Measurements from ENCODE around the gene CPT1B. TPM values are rescaled to one million over a fixed set of nuclear protein-coding genes. Genes with fewer than 3 reads are reported as not detected.

The CPT1B gene
- total and polyA plus RNA-seq, 2 of the 8 experiments (the other 6 are each of a cell fraction or from before 2014, with no cell fraction given): 34.2 to 36.2 TPM

DNA sequence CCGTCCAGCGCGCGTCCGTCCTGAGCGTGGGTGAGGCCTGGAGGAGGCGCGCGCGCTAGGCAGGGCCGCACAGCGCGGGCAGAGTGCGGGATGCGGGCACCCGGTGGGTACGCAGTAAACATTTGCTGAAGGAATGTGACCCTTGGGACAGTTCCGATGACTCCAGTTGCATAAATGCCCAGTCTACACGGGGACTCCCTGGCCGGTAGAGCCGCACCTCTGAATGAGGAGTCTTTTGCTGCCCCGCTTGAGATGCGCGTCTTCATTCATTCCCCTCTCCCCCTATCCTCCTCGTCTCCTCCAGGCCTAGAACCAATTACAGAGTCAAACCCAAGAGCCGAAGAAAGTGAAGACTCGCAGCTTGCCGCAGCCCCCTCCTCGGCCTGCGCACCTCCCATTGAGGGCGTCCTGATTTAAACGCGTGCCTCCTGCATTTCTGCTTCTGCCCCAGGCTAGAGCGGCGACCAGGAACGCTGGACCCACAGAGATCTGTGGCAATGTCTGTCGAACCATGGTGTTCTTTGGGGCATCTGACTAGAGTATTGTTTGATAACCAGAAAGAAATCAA is 5.2 kb upstream of the CPT1B start:
- Histone ChIP-seq H3K18ac (ENCODE audit: extremely low read depth, low read length) (peak overlapping the region; percentile 71), H3K14ac (ENCODE audit: insufficient read length) (no peak overlapping the region), H3K9me3 (ENCODE audit: insufficient read depth in 2 of 2, low read depth in 1 of 2, low read length in 1 of 2) (no peaks in the 10 kb centered on the region), H4K20me1 (replicated peaks in 1 of 2; ENCODE audit: control insufficient read depth in 1 of 2, insufficient read depth in 2 of 2, low read length in 2 of 2) (peaks cover 0 to 3% of the 10 kb centered on the region in 2 experiments), H4K8ac (ENCODE audit: extremely low read depth, insufficient read depth, low read length) (no peak overlapping the region), H2BK20ac (ENCODE audit: low read length) (no peak overlapping the region), H3K27ac (ENCODE audit: low read depth, low read length) (no peak overlapping the region; the same call in 1 of the 2 replicates), H4K5ac (ENCODE audit: insufficient read length, low read depth, low read length) (no peak overlapping the region), H2AFZ (ENCODE audit: low read length) (no peak overlapping the region), H2BK120ac (replicated peaks; ENCODE audit: low read depth, low read length) (no peak overlapping the region), H3K36me3 (ENCODE audit: control insufficient read depth in 2 of 4, insufficient read depth in 4 of 4, low read length in 3 of 4) (peaks cover 0 to 9% (median 4%) of the 10 kb centered on the region in 4 experiments; a peak in 5 of 8 replicates), H3K23me2 (ENCODE audit: low read depth, low read length) (peaks cover 10% of the 10 kb centered on the region; the same call in 1 of the 2 replicates), H2AK5ac (ENCODE audit: low read depth, low read length) (no peak overlapping the region), H3K4me1 (replicated peaks in 1 of 4; ENCODE audit: control insufficient read depth in 3 of 4, insufficient read depth in 4 of 4, low read length in 3 of 4) (peaks cover 4 to 15% (median 7%) of the 10 kb centered on the region in 4 experiments), H3K4me2 (ENCODE audit: insufficient read depth in 1 of 2, low read depth in 2 of 2, low read length in 2 of 2) (peak overlapping the region; percentile 95 to 96), H2BK5ac (ENCODE audit: low read depth, low read length) (peak overlapping the region; percentile 44; the same call in 1 of the 2 replicates), H3K79me1 (ENCODE audit: low read depth, low read length) (peaks cover 7% of the 10 kb centered on the region; the same call in 1 of the 2 replicates), H3K56ac (replicated peaks; ENCODE audit: insufficient read length, low read depth, low read length) (no peak overlapping the region), H3K23ac (ENCODE audit: insufficient read length) (no peak overlapping the region), H3K79me2 (ENCODE audit: control insufficient read depth in 1 of 2, insufficient read depth in 2 of 2, low read length in 2 of 2) (peaks cover 0 to 7% of the 10 kb centered on the region in 2 experiments; a peak in 1 of 4 replicates), H3K4ac (replicated peaks; ENCODE audit: insufficient read length, low read depth, low read length) (no peak overlapping the region), H4K91ac (replicated peaks; ENCODE audit: insufficient read length, low read length) (no peak overlapping the region), H3K4me3 (ENCODE audit: extremely low read depth in 1 of 4, insufficient read depth in 2 of 4, low read depth in 3 of 4, low read length in 4 of 4) (peak overlapping the region; percentile 72 to 91 (median 80)), H3K27me3 (replicated peaks in 1 of 4; ENCODE audit: control insufficient read depth in 3 of 4, extremely low read depth in 1 of 4, insufficient read depth in 3 of 4, low read length in 3 of 4) (no peaks in the 10 kb centered on the region), H3K9ac (replicated peaks in 1 of 4; ENCODE audit: extremely low read depth in 1 of 4, low read depth in 3 of 4, low read length in 3 of 4) (peak overlapping the region; percentile 62 to 78 (median 64)), H2BK12ac (ENCODE audit: low read depth, low read length) (no peak overlapping the region), H2BK15ac (ENCODE audit: low read length) (no peak overlapping the region)
- POLR2A ChIA-PET (ENCODE audit: partially characterized antibody): interaction anchor here (0.9 to 2.6 kb wide), 2 partner anchors 18 to 20 kb away, joined by 3 to 15 read pairs; partner anchors contain the start of gene SYCE3
- FAIRE-seq (no peak), DNase-seq (ENCODE audit: low read depth in 1 of 2, low spot score in 2 of 2) (no peak)
- WGBS, 2 experiments (ENCODE audit: extremely low coverage in 1 of 2, insufficient coverage in 1 of 2, insufficient read length in 1 of 2, insufficient replicate concordance in 2 of 2, low coverage in 1 of 2, low lambda C conversion rate in 2 of 2, missing lambda C conversion rate in 1 of 2): 13% methylated on average over 30 of the region's 37 CpGs; no CpG with 5 or more reads in 1 of the 2 experiments
- CTCF ChIA-PET (ENCODE audit: partially characterized antibody): interaction anchor here (1.6 kb wide), 1 partner anchor 44 kb away, joined by 5 read pairs; no protein-coding TSS in a partner anchor
